ENCODE measurements around the gene CLCNKA. TPM values are rescaled to one million over a fixed set of nuclear protein-coding genes. Genes with fewer than 3 reads are reported as not detected.

Gene CLCNKA
- polyA plus RNA-seq, 3 donors from 2014 or later, result not detected

- H3K27ac Mint-ChIP-seq, result peak overlapping the region in 2 of 6 donors; percentile 14 to 16
- no peak overlapping the region for H3K4me3 Mint-ChIP-seq
- no peaks in the 10 kb centered on the region for H3K9me3 Mint-ChIP-seq
- H3K4me1 Mint-ChIP-seq, result no peaks in the 10 kb centered on the region
- no peaks in the 10 kb centered on the region for H3K36me3 Mint-ChIP-seq
- peaks cover 1 to 8% (median 2%) of the 10 kb centered on the region in 3 donors for H3K27me3 Mint-ChIP-seq (ENCODE audit: low read depth in 3 of 3)
- no peak for DNase-seq
These were observed 15.0 kb upstream of the CLCNKA start for GRCh38 chr1:16006552-16007485.

DNA sequence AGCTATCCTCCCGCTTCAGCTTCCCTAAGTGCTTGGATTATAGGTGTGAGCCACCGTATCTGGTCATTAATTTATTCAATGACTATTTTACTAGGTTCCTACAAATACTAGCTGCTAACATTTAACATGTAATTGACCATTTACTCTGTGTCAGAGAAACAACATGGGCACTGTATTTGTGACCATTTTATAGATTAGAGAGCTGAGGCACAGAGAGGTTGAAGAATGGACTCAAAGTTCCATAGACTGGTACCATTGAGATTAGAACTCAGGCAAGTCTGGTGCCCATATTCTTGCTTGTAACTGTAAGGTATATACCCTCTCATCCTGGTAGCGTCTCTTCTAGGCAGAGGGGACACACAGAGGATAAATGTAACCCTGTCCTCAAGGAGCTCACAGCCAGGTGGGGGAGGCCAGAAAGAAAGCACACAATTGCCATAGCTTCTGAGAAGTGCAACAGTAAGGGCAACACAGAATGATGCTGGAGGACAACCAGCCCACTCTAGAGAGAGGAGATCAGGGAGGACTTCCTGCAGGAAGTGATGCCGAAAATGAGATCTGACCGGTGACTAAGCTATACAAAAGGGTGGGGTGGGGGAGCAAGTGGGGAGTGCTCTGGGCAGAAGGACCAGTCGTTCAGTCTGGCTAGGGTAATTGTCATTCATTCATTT lies 14.0 kb upstream of the CLCNKA start:
- Mint-ChIP-seq H3K4me3 (no peak overlapping the region), H3K4me1 (peaks cover 7% of the 10 kb centered on the region in 2 donors), H3K27ac (no peak overlapping the region)

GRCh38 chr1:16009030-16009460 lies 12.8 kb upstream of the CLCNKA start:
- H3K4me1 Mint-ChIP-seq, result peaks cover 7% of the 10 kb centered on the region in 2 donors
- no peaks in the 10 kb centered on the region for H3K36me3 Mint-ChIP-seq
- no peak overlapping the region for H3K4me3 Mint-ChIP-seq
- peaks cover 1 to 6% (median 2%) of the 10 kb centered on the region in 3 donors for H3K27me3 Mint-ChIP-seq (ENCODE audit: low read depth in 3 of 3)
- H3K27ac Mint-ChIP-seq, result no peak overlapping the region
- no peaks in the 10 kb centered on the region for H3K9me3 Mint-ChIP-seq
- peak; percentile 65 to 69 (median 67) for DNase-seq

More for the DNA sequence above, 14.0 kb upstream of the CLCNKA start:
- no peak for DNase-seq
- H3K36me3 Mint-ChIP-seq, result no peaks in the 10 kb centered on the region
- H3K27me3 Mint-ChIP-seq (ENCODE audit: low read depth in 3 of 3), result peaks cover 1 to 8% (median 2%) of the 10 kb centered on the region in 3 donors
- no peaks in the 10 kb centered on the region for H3K9me3 Mint-ChIP-seq

- no peak for DNase-seq
- Mint-ChIP-seq H3K4me1 (peaks cover 7% of the 10 kb centered on the region in 2 donors), H3K27me3 (ENCODE audit: low read depth in 3 of 3) (peaks cover 1 to 6% (median 2%) of the 10 kb centered on the region in 3 donors), H3K27ac (peak overlapping the region in 1 of 6 donors; percentile 45), H3K36me3 (no peaks in the 10 kb centered on the region), H3K9me3 (no peaks in the 10 kb centered on the region), H3K4me3 (no peak overlapping the region)
These were observed 12.2 kb upstream of the CLCNKA start for GRCh38 chr1:16009678-16010077.

DNA sequence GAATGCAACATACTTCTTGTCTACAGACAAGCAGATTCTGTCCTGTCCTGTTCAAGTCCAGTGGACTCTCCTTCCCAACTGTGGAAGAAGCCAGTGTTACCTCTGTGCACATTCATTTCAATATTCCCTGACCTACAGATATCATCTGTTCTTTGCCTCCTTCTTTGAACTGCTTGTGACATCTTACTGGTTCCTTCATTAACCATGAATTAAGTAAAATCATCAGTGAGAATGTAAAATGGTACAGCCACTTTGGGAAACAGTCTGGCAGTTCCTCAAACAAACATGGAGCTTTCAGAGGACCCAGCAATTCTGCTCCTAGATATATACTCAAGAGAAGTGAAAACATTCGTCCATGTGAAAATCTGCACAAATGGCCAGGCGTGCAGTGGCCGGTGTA lies 11.0 kb upstream of the CLCNKA start:
- no peaks in the 10 kb centered on the region for H3K9me3 Mint-ChIP-seq
- DNase-seq, result no peak
- no peaks in the 10 kb centered on the region for H3K36me3 Mint-ChIP-seq
- H3K27ac Mint-ChIP-seq, result no peak overlapping the region
- peaks cover 7% of the 10 kb centered on the region in 2 donors for H3K4me1 Mint-ChIP-seq
- no peak overlapping the region for H3K4me3 Mint-ChIP-seq
- H3K27me3 Mint-ChIP-seq (ENCODE audit: low read depth in 3 of 3), result peaks cover 1 to 6% (median 2%) of the 10 kb centered on the region in 3 donors

GRCh38 chr1:16011936-16012589 lies 9.8 kb upstream of the CLCNKA start:
- no peak for DNase-seq
- H3K36me3 Mint-ChIP-seq, result no peaks in the 10 kb centered on the region
- H3K4me3 Mint-ChIP-seq, result peak overlapping the region; percentile 50 to 66 (median 57)
- no peaks in the 10 kb centered on the region for H3K9me3 Mint-ChIP-seq
- peaks cover 7% of the 10 kb centered on the region in 2 donors for H3K4me1 Mint-ChIP-seq
- H3K27ac Mint-ChIP-seq, result peak overlapping the region in 3 of 6 donors; percentile 30 to 53 (median 31)
- peaks cover 1 to 3% (median 2%) of the 10 kb centered on the region in 3 donors for H3K27me3 Mint-ChIP-seq (ENCODE audit: low read depth in 3 of 3)

GRCh38 chr1:16012590-16013219 lies 9.1 kb upstream of the CLCNKA start:
- Mint-ChIP-seq H3K4me1 (peaks cover 7% of the 10 kb centered on the region in 2 donors), H3K27ac (peak overlapping the region in 3 of 6 donors; percentile 30 to 53 (median 31)), H3K27me3 (ENCODE audit: low read depth in 3 of 3) (peaks cover 1 to 3% (median 2%) of the 10 kb centered on the region in 3 donors), H3K36me3 (no peaks in the 10 kb centered on the region), H3K9me3 (no peaks in the 10 kb centered on the region), H3K4me3 (peak overlapping the region; percentile 50 to 66 (median 57))
- DNase-seq, result peak; percentile 25 to 39 (median 33)

DNA sequence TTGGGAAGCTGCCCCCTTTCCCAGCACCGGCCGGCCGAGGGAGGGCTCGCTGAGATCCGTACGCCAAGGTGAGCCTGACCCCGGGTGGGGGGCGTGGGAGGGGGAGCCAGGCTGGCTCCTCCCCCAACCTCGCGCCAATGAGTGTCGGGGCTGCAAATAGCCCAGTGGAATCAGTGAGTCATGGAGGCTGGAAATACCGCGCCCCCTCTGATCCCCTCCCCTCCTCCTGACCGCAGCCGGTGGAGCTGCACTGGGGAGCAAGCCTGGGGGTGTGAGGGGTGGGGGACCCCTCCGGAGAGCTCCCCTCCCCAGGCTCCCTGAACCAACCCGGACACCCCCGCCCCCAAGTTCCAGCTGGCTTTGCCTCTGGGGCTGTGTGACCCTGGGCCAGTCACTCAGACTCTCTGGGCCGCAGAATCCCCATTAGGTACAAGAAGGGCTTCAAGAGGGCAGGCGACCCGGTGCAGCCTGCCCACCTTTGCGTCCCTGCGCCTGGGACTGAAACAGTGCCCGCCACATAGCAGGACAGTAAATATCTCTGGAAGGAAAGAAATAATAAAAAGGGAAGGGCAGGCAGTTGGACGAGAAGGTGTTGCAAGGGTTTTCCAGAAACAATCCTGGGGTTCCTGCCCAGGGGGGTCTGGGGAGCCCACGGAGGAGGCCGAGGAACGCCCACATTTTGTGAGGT lies 8.5 kb upstream of the CLCNKA start:
- Mint-ChIP-seq H3K4me1 (peaks cover 7% of the 10 kb centered on the region in 2 donors), H3K4me3 (peak overlapping the region in 3 of 5 donors; percentile 20 to 35 (median 26)), H3K36me3 (no peaks in the 10 kb centered on the region), H3K9me3 (no peaks in the 10 kb centered on the region), H3K27me3 (ENCODE audit: low read depth in 3 of 3) (peaks cover 0 to 3% (median 2%) of the 10 kb centered on the region in 3 donors), H3K27ac (peak overlapping the region in 2 of 6 donors; percentile 7 to 24)
- peak; percentile 24 to 26 (median 24) for DNase-seq

GRCh38 chr1:16013908-16014258 lies 8.0 kb upstream of the CLCNKA start:
- Mint-ChIP-seq H3K36me3 (no peaks in the 10 kb centered on the region), H3K27ac (peak overlapping the region in 1 of 6 donors; percentile 7), H3K27me3 (ENCODE audit: low read depth in 3 of 3) (peaks cover 0 to 3% (median 2%) of the 10 kb centered on the region in 3 donors), H3K9me3 (no peaks in the 10 kb centered on the region), H3K4me1 (peaks cover 7% of the 10 kb centered on the region in 2 donors), H3K4me3 (peak overlapping the region in 1 of 5 donors; percentile 6)
- no peak for DNase-seq

DNA sequence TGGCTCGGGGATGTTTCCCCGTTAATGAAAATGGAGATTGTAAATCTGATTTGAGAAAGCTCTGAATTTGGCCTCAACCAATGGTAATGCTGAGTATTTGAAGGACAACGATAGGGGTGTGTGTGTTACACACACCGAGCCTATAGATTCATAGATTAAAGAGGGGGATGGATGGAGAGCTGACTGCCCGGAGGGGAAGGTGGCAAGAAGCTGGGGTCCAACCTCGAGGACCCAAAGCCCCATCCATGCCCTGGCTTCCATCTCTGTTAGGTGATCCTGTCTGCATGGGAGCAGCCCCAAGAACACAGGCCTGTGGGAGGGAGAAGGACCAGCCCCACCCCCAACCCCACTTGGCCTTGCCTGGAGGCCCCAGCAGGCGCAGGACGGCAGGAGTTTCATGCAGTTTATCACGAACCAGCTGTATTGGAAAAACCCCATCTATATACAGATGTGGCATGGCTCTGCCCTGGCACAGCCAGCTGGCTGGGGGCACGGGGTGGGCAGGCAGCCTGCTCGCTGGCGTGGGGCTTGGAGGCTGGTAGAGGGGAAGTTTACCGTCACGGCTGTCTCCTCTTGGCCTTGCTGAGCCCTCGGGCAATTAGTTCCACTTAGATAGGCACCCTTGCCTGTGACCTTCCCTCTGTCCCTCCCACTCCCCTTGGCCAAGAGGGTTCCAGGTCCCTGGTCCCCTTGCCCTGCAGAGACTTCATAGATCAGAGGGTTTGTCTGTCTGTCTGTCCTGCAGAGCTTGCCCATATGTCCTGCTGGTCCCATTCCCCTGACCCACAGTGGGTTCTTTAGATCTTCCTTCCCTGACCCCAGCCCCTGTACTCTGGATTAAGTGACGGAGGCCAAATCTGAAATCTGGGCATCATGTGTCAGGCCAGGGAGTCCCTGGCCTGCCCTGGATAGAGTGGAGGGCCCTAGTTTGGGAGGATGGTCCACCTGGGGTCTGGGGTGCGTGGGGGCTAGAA lies 7.0 kb upstream of the CLCNKA start:
- no peak for DNase-seq
- H3K27me3 Mint-ChIP-seq (ENCODE audit: low read depth in 3 of 3), result peaks cover 0 to 3% (median 0%) of the 10 kb centered on the region in 3 donors
- no peak overlapping the region for H3K27ac Mint-ChIP-seq
- peak overlapping the region in 2 of 5 donors; percentile 17 to 50 for H3K4me3 Mint-ChIP-seq
- H3K36me3 Mint-ChIP-seq, result no peaks in the 10 kb centered on the region
- no peaks in the 10 kb centered on the region for H3K9me3 Mint-ChIP-seq
- H3K4me1 Mint-ChIP-seq, result peaks cover 7% of the 10 kb centered on the region in 2 donors

DNA sequence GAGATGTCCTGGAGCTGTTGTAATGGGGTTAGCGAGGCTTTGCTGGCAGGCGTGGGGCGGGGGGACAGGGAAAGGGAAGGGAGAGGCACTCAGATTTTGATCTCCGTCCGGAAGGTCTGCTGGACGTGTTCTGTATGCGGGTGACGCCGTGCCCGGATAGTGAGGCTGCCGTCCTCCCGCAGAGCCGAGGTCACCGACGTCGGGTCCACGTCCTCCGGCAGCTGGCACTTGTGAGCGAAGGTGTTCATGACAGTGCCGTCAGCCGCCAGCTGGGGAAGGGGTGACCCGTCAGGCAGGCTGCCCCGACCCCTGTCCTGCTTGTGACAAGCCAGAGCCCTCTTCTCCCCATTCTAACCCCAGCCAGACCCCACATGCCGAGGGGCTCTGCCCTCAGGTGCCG lies 6.3 kb upstream of the CLCNKA start:
- Mint-ChIP-seq H3K27me3 (ENCODE audit: low read depth in 3 of 3) (peaks cover 0 to 3% (median 0%) of the 10 kb centered on the region in 3 donors), H3K4me3 (no peak overlapping the region), H3K4me1 (peaks cover 7% of the 10 kb centered on the region in 2 donors), H3K27ac (no peak overlapping the region), H3K36me3 (no peaks in the 10 kb centered on the region), H3K9me3 (no peaks in the 10 kb centered on the region)
- DNase-seq, result no peak
